ENCODE results near the gene TTYH2.

DNA sequence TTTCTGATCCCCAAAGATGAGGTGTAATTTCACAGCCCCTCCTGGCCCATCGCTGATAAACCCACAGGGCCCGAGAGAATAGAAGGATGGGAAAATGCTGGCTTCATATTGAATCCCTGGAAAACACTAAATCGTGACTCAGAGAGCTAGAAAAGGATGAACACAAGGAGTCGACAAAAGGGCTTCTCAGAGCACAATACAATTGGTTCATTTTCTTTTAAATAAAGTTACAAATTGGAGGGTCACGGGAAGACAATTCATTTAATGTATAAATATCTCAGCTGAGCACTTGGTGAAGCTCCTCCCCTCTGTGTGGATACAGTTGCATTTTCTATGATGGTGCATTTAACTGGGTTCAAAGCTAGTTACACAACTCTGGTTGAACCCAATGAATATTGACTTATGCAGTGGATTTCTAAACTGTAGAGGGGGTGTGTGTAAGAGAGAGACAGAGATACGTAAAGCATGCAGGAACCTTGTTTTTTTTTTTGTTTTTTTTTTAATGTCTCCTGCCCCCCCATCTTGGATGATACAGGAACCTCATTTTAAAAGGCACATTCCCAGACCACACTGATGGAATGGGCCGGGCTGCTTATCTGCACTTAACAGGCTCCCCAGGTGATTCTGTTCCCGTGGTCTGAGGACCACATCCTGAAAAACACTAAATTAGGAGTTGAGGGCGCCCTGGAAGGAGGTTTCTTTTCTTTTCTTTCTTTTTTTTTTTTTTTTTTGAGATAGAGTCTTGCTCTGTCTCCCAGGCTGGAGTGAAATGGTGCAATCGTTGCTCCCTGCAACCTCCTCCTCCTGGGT is 14.1 kb downstream of the TTYH2 start:
- TF ChIP-seq CTCF (IDR thresholded peaks at IDR 0.05): no peak
- TF ChIP-seq POLR2A (IDR thresholded peaks at IDR 0.05): no peak
- no peak for TF ChIP-seq POLR2AphosphoS5 (IDR thresholded peaks at IDR 0.05)

All from sigmoid colon (tissue), 4 donors.